Stimulated activated CD4-positive, alpha-beta T cell treated with anti-CD3 and anti-CD28 coated beads, Interleukin-15, amount 100 ng/mL, for 48 hours (primary cell): ENCODE data around the gene ATG10.
"Not testable (repeated sequence)": the region's sequence is repeated elsewhere in the genome, so short reads cannot be mapped to it uniquely, and the experiment has no call there.

ENCODE experiments used
- DNase-seq, 2 donors: peaks; one replicate each; pipeline ENCODE4 v3.0.0-alpha.2; 2020; ENCODE audit warnings: low read depth in 2 of 2

The ATG10 gene

DNA sequence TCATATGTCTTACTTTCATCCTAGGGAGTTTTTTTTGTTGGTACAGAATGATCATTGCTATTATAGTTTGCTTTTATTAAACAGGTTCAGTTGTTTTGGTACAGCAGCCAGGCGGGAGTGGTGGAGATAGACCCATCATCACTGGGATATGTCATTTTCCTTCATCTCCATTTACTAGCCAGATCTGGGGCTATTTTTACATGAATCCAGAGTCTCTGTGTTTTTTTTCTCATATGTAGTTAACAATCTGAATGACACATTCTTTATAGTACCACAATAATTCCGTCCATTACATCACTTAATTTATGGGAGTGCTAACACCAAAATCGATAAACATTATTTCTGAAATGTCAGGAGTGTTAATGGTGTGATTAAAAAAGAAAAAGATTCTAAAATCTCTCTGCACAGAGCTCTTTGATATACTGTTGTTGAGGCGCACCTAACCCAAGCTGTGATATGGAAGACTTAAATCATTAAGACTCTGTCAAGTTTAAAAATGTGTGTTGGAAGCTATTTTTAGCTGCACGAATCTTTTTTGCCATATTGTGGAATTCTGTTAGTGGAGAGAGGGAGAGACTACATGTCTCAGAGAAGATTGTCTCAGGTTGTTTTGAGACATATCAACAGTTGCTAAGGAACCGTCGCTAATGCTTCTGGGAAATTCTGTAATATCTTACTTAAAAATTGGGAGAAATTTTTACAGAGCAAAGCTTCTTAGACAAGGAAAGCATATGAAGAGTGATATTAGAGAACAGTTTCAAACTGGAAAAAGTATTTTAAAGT, 246.7 kb downstream of the ATG10 start:
- no peak for DNase-seq

DNA sequence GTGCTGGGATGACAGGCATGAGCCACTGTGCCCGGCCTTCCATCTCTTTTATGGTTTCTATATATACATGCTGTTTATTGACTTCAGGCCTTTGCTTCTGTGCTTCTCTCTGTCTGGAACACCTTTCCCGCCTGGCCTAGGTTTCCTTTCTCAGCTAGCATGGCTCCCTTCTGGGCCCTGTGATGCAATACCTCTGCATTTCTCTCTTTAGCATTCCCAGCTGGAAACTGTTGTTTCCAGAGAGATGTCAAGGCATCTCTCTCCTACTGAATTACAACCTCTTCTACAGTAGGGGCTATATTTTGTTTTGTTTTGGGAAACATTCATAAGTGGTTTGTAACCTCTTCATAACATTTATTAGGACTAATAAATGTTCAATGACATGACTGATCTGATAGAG, 249.2 kb downstream of the ATG10 start:
- no peak for DNase-seq

DNA sequence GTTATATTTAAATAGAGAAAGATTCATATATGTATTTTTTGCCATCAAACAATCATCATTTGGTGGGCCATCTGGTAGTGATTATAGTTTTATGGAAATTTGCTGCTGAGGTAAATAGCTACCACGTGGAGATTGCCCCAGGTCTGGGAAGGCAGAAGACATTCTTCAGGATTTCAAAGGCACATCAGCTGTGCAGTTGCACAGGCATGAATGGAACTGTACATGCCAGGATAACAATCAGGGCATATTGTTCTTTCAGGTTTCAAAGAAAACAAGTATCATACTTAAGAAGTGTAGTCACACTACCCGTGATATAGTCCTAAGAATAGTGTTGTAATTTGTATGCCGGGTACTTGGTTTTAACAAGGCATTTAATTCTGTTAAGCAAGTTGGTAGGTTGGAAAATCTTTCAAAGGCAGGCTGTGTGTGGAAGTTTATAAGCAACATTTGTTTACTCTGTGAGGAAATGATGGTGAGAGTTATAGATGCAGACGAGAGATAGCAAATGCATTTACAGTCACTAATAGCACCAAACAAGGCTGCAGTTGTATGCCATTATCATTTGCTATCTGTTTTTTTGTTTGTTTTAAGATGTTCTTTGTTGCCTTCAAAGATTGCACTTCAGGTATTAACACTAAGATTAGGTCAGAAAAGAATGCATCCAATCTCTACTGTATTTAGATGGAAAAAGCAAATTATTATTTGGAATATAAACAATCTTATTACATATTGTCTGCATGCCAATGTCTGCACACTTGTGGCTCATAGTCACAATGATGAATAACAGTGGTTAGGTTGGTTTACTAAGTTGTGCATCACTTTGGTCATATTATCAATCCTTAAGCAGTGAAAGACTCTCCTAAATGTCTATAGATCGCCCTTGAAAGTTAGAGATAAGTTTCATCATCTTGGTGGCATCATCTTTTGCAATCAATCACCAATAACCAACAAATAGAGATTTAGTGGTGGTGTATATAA, 251.1 kb downstream of the ATG10 start:
- no peak for DNase-seq

DNA sequence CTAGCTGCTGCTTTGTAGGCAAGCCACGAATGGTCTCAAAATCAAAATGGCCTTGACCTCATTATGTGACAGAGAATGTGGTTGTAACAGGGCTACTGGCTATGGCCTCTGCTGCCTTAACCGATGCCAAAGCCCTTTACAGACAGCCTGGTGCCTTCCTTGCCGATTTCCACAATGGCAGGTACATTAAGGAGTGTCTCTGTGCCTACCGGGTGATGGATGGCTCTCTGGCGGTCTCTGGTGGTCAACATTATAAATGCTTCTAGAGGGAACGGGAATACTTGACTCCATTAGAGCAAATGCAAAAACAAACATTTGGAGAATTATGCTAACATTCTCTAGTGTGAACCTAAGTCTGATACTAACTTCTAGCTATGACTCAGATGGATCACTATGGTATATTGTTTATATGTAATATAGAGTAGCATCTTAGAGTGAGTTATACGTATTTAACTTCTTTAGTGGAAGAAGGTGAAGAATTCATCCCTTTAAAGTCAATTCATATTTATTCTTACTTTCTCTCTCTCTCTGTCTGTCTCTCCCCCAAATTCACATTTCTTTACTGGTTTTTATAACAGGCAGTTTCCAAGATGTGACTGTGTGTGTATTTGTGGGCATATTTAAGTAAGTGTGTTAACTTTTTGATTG, 253.8 kb downstream of the ATG10 start:
- DNase-seq = peak; percentile 36 to 37

DNA sequence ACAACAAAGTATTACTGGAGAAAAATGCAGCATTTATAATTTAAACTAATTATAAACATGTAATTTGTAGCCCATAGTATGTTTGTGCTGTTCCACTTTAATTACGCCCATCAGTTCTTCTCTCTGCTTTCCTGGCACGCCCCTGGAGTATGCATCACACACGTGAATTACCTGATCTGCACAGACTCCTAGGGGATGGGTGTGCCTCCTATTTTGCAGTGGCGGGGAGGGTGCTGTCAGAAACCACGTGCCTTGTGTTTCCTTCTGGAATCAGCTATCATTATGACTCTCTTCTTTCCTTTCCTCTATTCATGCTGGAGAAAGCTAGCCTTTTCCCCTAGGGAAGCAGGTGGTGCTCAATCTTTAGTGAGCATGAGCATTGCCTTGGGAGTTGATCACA, 263.1 kb downstream of the ATG10 start:
- DNase-seq = no peak

DNA sequence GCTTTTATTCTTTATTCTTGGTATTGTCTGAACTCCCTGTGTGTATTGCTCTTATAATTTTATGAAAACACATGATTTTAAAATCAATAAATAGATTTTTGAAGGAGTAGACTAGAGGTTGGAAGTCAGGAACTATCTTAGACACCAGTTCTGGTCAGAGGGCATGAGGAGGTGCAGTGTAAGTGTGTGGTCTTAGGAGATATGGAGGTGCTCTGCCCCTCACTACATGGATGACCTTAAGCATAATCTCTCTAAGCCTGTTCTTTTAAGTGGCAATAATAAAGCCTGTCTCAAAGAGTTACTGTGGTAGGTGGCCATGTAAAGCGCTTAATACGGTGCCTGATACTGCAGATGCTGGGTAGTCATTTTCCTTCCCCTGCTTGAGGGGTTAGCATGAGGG, 272.3 kb downstream of the ATG10 start:
- DNase-seq = no peak

DNA sequence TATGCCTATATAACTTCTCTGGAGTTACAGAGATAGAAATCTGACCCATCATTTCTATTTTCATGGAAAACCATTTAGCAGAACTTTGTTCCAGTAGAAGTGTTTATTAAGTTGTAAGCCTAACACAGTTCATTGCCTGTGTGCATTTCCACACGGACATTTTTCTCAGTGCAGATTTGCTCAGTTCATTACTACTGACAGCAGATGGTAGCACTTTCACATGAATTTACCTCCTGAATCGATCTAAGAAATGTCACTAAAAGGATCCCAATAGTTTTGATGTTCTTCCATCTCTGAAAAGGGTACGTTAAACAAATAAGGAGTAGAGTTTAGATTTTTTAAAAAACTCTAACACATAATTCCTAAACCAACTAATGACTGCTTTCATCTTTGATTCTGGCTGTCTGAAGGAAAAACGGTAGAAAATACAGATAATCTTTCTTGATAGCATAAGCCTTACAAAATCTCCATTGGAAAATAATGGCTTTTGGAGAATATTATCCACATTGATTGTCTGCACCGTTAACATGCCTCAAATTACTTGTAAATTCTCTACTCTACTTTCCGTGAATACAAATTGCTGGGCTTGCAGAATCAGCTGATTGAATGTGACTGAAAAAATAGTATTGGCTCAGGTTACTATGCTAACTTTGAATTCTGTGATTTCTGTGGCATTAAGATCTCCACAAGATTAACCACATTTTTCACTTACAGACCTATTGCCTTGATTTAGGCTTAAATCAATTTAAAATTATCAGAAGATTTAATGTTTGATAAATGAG, 273.2 kb downstream of the ATG10 start:
- DNase-seq = no peak

DNA sequence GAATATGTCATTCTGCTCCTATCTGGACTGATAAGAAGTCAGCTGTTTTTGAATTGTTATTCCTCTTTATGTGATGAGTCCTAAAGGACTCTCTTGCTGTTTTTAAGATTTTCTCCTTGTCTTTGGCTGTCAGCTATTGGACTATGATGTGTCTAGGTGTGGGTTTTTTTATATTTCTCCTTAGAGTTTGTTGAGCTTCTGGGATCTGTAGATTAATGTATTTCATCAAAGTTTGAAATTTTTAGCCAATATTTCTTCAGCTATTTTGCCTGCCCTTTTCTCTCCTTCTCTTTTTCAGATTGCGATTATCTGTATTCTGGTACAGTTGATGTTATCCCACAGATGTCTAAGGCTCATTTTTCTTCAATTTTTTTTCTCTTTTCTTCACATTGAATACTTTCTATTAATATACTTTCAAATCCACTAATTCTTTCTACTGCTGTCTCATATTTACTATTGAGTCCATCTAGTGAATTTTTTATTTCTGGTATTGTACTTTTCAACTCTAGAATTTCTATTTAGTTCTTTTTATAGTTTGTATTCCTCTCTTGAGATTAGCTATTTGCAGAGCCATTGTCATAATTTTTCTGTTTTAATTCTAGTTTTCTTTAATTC, 275.2 kb downstream of the ATG10 start:
- DNase-seq = no peak

DNA sequence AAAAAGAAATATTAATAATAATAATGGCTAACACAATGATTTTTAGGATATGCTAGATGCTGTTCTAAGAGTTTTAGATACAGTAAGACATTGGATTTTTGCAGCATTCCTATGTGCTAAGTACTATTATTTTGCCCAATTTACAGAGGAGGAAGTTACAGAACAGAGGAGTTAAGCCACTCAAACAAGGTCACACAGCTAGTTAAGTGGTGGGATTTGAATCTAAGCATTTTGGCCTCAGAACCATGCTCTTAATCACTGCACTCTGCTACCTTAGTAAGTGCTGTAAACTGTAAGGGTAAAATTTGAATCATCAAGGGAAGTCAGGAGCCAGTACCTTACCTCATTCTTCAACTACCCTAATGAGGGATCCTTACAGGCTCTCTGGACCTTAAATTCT, 280.9 kb downstream of the ATG10 start:
- no peak for DNase-seq

DNA sequence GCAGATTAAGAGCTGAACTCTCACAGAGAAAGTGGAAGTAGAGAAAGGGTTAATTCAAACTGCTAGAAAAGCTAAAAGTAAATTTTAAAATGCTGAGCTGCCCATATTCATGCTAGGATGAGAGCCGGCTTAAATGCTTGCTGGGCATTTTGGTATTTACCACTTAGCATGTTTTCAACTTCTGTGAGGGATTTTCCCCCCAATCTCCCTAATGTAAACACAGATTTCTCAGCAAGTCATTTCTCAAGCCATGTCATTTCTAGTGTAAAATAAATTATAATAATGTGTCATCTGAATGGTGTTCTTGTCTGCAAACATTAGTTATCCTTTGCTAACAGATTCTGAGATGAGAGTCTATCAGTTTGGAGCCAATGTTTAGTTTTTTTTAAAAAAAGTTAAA, 284.0 kb downstream of the ATG10 start:
- DNase-seq = no peak

DNA sequence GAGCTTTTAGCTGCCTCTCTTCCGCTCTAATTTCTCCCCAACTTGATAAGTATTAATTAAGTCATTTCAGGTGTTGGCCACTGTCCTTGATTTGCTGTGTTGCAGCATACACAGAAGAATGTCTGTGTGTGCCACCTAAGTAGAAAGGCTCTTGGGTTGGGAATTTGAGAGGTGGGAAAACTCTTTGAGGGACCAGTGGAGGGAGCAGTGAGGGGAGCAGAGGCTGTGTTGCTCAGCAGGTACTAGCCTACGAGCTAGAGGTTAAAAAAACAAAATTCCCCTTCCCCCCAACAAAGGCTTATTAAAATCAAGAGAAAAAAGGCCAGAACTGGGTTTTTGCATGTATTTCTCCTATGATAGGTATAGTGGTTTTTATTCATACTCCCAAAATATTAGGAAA, 285.4 kb downstream of the ATG10 start:
- no peak for DNase-seq

DNA sequence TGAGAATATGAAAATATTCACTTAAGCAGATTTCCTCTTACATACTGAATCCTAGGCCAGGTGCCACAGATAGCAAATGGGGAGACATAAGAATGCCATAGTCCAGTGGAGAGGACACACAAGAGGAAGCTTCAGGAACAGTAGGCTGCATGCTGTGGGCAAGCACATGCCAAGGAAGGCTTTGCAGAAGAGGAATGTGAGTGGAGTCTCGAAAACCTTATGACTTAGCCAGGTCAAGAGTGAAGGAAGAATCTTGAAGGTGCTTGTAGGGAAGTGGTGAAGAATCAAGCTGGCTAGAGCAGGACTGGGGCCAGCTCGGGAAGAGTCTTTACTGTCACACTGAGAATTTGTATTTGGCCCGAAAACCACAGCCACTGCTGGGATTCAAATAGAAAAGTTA, 285.9 kb downstream of the ATG10 start:
- no peak for DNase-seq

DNA sequence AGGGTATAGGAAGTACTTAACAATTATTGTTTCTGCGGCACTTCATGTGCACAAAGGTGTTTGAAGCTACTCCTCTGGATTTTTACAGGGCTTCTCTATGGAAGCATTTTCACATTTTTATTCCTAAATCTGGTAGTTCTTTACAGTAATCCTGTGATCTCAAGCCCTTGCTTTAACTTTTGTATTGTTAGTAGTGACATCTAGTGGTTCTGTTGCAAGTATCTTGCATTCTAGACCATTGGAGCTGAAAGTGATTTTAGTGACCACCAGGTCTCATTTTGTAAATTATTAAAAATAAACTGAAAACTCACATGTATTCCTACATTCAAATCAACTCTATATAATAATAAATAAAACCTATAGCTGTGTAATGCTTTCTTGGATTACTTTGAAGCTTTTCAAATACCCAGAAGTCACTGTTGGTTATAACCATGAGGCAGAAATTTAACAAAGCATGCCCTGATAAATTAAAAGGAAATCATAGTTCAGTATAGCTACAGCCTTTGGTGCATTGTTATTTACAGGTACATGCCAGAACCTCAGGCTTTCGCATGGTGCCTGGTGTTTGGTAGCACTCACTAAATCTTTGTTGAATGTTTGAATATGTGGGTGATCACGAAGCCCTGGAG, 287.5 kb downstream of the ATG10 start:
- no peak for DNase-seq

DNA sequence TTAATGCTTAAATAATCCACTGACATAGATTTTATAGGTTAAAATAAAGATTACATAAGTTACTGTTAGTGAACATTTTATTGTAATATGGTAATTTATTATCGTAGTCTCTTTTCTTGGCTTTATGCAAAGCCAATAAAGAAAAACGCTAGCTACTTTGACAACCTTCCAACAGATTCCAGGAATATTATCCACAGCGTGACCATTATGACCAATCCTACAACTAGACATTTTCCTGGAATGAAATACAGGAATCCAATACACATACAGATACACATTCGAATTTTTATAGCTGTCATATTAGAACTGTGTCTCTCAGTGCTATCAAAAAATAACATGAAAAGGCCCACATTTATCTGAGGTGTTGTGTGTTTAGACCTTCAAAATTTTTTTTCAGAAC, 293.2 kb downstream of the ATG10 start:
- no peak for DNase-seq

DNA sequence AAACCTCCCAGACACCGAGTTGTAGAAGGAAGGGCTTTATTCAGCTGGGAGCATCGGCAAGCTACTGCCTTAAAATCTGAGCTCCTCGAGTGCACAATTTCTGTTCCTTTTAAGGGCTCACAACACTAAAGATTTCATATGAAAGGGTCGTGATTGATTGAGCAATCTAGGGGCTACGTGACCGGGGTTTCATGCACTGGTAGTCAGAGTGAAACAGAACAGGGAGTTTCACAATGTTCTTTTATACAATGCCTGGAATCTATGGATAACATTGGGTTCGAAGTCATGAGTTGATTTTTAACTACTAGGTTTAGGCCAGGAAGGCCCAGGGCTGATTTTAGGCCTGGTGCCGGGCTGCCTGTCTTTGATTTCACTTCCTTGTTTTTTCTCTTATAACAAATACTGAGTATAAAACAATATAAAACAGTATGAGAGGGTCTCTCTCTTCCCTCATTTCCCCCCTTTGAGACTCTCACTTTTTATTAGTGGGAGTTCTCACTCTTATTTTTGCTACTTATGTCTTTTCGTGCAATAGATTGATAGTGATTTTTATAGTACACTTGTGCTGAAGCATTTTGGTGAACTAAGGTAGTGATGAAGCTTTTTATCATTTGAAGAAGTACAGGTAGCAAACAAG, 295.6 kb downstream of the ATG10 start:
- not testable (repeated sequence) for DNase-seq

DNA sequence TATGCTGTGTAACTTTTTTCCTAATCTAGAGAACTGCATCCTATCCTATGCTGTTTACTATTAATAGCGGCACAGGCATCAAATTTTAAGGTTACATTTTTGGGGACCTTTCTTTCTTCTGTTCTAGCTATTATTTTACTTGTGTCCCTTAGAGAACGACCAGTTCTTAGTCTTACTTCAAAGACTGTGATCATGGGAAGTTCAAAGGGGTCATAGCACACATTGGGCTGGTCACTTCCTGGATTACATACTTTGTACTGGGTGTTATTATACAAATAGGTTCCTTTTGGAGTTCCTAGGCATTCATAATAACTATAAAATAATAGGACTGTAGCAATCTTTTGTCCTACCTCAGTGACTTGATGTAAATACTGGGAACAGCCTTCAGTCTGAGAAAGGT, 297.5 kb downstream of the ATG10 start:
- DNase-seq = not testable (repeated sequence)

DNA sequence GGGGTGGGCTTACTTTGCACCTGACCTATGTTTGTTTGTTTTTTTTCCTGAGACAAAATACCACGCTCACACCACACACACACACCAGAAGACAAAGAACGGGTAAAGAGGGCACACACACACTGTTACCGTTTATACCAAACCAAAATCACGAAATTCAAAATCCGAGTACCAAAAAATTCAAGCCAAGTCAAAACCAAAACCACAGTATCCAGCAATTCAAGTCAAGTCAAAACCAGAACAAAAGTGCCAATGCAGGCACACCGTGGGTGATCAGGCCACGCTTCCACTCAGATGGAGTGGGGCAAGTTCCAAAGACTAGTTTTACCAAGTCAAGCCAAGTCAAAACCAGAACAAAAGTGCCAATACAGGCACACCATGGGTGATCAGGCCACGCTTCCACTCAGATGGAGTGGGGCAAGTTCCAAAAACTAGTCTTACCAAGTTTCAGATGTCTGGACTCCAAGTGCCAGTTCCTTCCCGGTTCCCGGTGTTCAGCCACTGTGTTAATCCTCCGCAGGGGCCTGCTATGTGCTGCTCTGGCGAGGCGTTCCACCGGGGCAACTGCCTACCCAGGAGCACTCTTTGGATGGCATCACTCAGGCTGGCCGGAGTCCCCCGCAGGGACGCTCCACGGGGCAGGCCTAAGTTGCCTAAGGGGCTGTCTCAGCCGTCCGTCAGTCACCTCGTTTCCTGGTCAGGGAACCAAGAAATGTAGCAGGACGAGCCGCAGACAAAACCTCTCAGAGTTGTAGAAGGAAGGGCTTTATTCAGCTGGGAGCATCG, 300.9 kb downstream of the ATG10 start:
- DNase-seq = not testable (repeated sequence)

DNA sequence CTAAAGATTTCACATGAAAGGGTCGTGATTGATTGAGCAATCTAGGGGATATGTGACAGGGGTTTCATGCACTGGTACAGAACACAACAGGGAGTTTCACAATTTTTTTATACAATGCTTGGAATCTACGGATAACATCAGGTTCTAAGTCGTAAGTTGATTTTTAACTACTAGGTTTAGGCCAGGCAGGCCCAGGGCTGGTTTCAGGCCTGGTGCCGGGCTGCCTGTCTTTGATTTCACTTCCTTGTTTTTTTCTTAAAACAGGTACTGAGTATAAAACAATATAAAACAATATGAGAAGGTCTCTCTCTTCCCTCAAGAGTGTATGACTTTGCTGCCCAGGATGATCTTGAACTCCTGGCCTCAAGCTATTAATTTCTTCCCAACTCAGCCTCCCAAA, 301.6 kb downstream of the ATG10 start:
- not testable (repeated sequence) for DNase-seq
